Measurements from ENCODE around the gene SNX27.

- TF ChIP-seq CTCF (optimal IDR thresholded peaks at IDR 0.05 in 1 of 3, IDR thresholded peaks at IDR 0.05 in 1 of 3, conservative IDR thresholded peaks at IDR 0.05 in 1 of 3; ENCODE audit: extremely low read depth in 1 of 3, insufficient read depth in 2 of 3, low read length in 3 of 3): no peak
- TF ChIP-seq EZH2 (IDR thresholded peaks at IDR 0.05; ENCODE audit: low read length): no peak
Observed at GRCh38 chr1:151728151-151729054, 116.6 kb downstream of the SNX27 start.

Measured in keratinocyte (primary cell).